H9 (cell line): ENCODE data around the gene AMOTL1. TPM values are rescaled to one million over a fixed set of nuclear protein-coding genes. Genes with fewer than 3 reads are reported as not detected.

Experiments
- DNase-seq: peaks from one replicate; pipeline ENCODE4 v3.0.0-alpha.2; 2017
- H2AFZ ChIP-seq: one replicate; pipeline ENCODE4 v1.6.1; 2013; ENCODE audit warnings: mild to moderate bottlenecking, low read length, control low read depth, moderate library complexity
- H2AK5ac ChIP-seq: 2 replicates; pipeline ENCODE4 v1.6.1; 2013; ENCODE audit warnings: low read length, control low read depth, mixed read lengths; ENCODE audit not compliant: insufficient read length
- H2BK120ac ChIP-seq: one replicate; pipeline ENCODE4 v1.6.1; 2013; ENCODE audit warnings: low read depth, mild to moderate bottlenecking, low read length, control low read depth, inconsistent platforms; ENCODE audit not compliant: poor library complexity, severe bottlenecking
- H2BK12ac ChIP-seq: 2 replicates; pipeline ENCODE4 v1.6.1; 2013; ENCODE audit warnings: low read length, control low read depth, mixed read lengths, low read depth; ENCODE audit not compliant: insufficient read length
- H2BK15ac ChIP-seq: 2 replicates; pipeline ENCODE4 v1.6.1; 2013; ENCODE audit warnings: low read depth, low read length, control low read depth
- H2BK20ac ChIP-seq: one replicate; pipeline ENCODE4 v1.6.1; 2013; ENCODE audit warnings: low read depth, mild to moderate bottlenecking, low read length, control low read depth, inconsistent platforms; ENCODE audit not compliant: poor library complexity, severe bottlenecking
- H2BK5ac ChIP-seq: 2 replicates; pipeline ENCODE4 v1.6.1; 2013; ENCODE audit warnings: low read length, control low read depth, mixed read lengths; ENCODE audit not compliant: insufficient read length
- H3K14ac ChIP-seq: 2 replicates; pipeline ENCODE4 v1.6.1; 2013; ENCODE audit warnings: low read length, control low read depth; ENCODE audit not compliant: insufficient read depth
- H3K18ac ChIP-seq: 2 replicates; pipeline ENCODE4 v1.6.1; 2013; ENCODE audit warnings: low read depth, mild to moderate bottlenecking, mixed read lengths, low read length, control low read depth; ENCODE audit not compliant: insufficient read length
- H3K23ac ChIP-seq: 2 replicates; pipeline ENCODE4 v1.6.1; 2013; ENCODE audit warnings: low read length, control low read depth, mixed read lengths, low read depth; ENCODE audit not compliant: insufficient read length
- H3K23me2 ChIP-seq: 2 replicates; pipeline ENCODE4 v1.6.1; 2013; ENCODE audit warnings: low read depth, mild to moderate bottlenecking, mixed read lengths, low read length, control low read depth; ENCODE audit not compliant: insufficient read length, poor library complexity, severe bottlenecking
- H3K27ac ChIP-seq: 2 replicates; pipeline ENCODE4 v1.5.1; 2013; ENCODE audit warnings: low read length, control low read depth, mixed read lengths, low read depth; ENCODE audit not compliant: insufficient read length
- H3K27me3 ChIP-seq: 2 replicates; pipeline ENCODE4 v1.6.1; 2013; ENCODE audit warnings: low read length, control low read depth, inconsistent platforms; ENCODE audit not compliant: insufficient read depth
- H3K4ac ChIP-seq: 2 replicates; pipeline ENCODE4 v1.6.1; 2013; ENCODE audit warnings: low read depth, mild to moderate bottlenecking, control low read depth, inconsistent platforms, low read length, moderate library complexity
- H3K4me1 ChIP-seq: 2 replicates; pipeline ENCODE4 v1.6.1; 2013; ENCODE audit warnings: low read length, control low read depth, inconsistent platforms; ENCODE audit not compliant: insufficient read depth
- H3K4me2 ChIP-seq: 2 replicates; pipeline ENCODE4 v1.6.1; 2013; ENCODE audit warnings: low read length, control low read depth, mixed read lengths; ENCODE audit not compliant: insufficient read length, insufficient read depth
- H3K56ac ChIP-seq: 2 replicates; pipeline ENCODE4 v1.6.1; 2013; ENCODE audit warnings: low read depth, mild to moderate bottlenecking, mixed read lengths, low read length, control low read depth; ENCODE audit not compliant: insufficient read length
- H3K79me1 ChIP-seq: 2 replicates; pipeline ENCODE4 v1.6.1; 2013; ENCODE audit warnings: low read depth, mild to moderate bottlenecking, moderate library complexity, low read length, control low read depth, inconsistent platforms; ENCODE audit not compliant: insufficient read depth, poor library complexity, severe bottlenecking
- H3K79me2 ChIP-seq: 2 replicates; pipeline ENCODE4 v1.6.1; 2013; ENCODE audit warnings: low read length, control low read depth, inconsistent platforms; ENCODE audit not compliant: insufficient read depth
- H3K9ac ChIP-seq: 2 replicates; pipeline ENCODE4 v1.6.1; 2013; ENCODE audit warnings: low read length, control low read depth, mixed read lengths; ENCODE audit not compliant: insufficient read length; ENCODE audit errors: extremely low read depth
- H3K9me3 ChIP-seq: one replicate; pipeline ENCODE4 v1.6.1; 2013; ENCODE audit warnings: low read depth, low read length, inconsistent platforms; ENCODE audit not compliant: control insufficient read depth
- H3T11ph ChIP-seq: one replicate; pipeline ENCODE4 v1.6.1; 2013; ENCODE audit warnings: mild to moderate bottlenecking, low read length, control low read depth, inconsistent platforms
- H4K20me1 ChIP-seq: one replicate; pipeline ENCODE4 v1.6.1; 2013; ENCODE audit not compliant: control insufficient read depth, insufficient read length, insufficient read depth
- H4K5ac ChIP-seq: 2 replicates; pipeline ENCODE4 v1.6.1; 2013; ENCODE audit warnings: low read depth, mild to moderate bottlenecking, mixed read lengths, low read length, control low read depth; ENCODE audit not compliant: insufficient read length
- H4K8ac ChIP-seq: replicated peaks from 2 replicates; pipeline ENCODE4 v1.6.1; 2013; ENCODE audit warnings: low read length, control low read depth, mixed read lengths, low read depth; ENCODE audit not compliant: insufficient read length
- H4K91ac ChIP-seq: 2 replicates; pipeline ENCODE4 v1.6.1; 2013; ENCODE audit warnings: low read depth, mild to moderate bottlenecking, moderate library complexity, mixed read lengths, low read length, control low read depth; ENCODE audit not compliant: insufficient read length
- H3K27ac Mint-ChIP-seq, 3 experiments: 2 replicates in 2 of 3; 3 replicates in 1 of 3; pipeline ENCODE4 v1.8.0; 2020 to 2021; ENCODE audit warnings: mixed read lengths in 3 of 3, mild to moderate bottlenecking in 1 of 3, moderate library complexity in 1 of 3
- H3K27me3 Mint-ChIP-seq: 2 replicates; pipeline ENCODE4 v1.8.0; 2021; ENCODE audit warnings: low read depth, mild to moderate bottlenecking, moderate library complexity, mixed read lengths
- H3K36me3 Mint-ChIP-seq, 3 experiments: 2 replicates in 2 of 3; 3 replicates in 1 of 3; pipeline ENCODE4 v1.8.0; 2020 to 2021; ENCODE audit warnings: low read depth in 3 of 3, mixed read lengths in 3 of 3; ENCODE audit not compliant: insufficient read depth in 1 of 3
- H3K4me1 Mint-ChIP-seq, 2 experiments: 2 replicates each; pipeline ENCODE4 v1.8.0; 2020; ENCODE audit warnings: mixed read lengths in 2 of 2
- H3K4me3 Mint-ChIP-seq, 2 experiments: 2 replicates in 1 of 2; 3 replicates in 1 of 2; pipeline ENCODE4 v1.8.0; 2020 to 2021; ENCODE audit warnings: mild to moderate bottlenecking in 2 of 2, mixed read lengths in 2 of 2, moderate library complexity in 1 of 2
- H3K9me3 Mint-ChIP-seq, 2 experiments: 2 replicates in 1 of 2; 3 replicates in 1 of 2; pipeline ENCODE4 v1.8.0; 2020; ENCODE audit warnings: mild to moderate bottlenecking in 2 of 2, mixed read lengths in 2 of 2, moderate library complexity in 1 of 2
- CTCF ChIP-seq: fragments of 200-600 bp; sonication (generic); conservative IDR thresholded peaks from 3 replicates; pipeline ENCODE4 v1.8.0; 2021; ENCODE audit warnings: antibody characterized with exemption, mild to moderate bottlenecking
- WGBS: extraction: QIAGEN DNeasy Blood & Tissue Kit; methylation state at CpG from one replicate; pipeline ENCODE4 v1.1.7; 2013; ENCODE audit warnings: missing lambda C conversion rate, low lambda C conversion rate, mixed read lengths; ENCODE audit not compliant: insufficient read length; ENCODE audit errors: extremely low coverage; 5-methylcytosine and 5-hydroxymethylcytosine counted together
- total RNA-seq: library from RNA; stranded (reverse); gene quantifications from 2 replicates; pipeline ENCODE4 v1.2.1, GENCODE V29; 2021

Gene AMOTL1
- total RNA-seq, 1 experiment from 2014 or later: 18.5 TPM

GRCh38 chr11:94825481-94825880 is 57.3 kb downstream of the AMOTL1 start:
- Mint-ChIP-seq H3K4me1 (peaks cover 7 to 8% of the 10 kb centered on the region in 2 experiments), H3K27me3 (no peaks in the 10 kb centered on the region), H3K4me3 (no peak overlapping the region), H3K27ac (no peak overlapping the region; a peak in 2 of 7 replicates), H3K36me3 (peaks cover 39 to 69% (median 58%) of the 10 kb centered on the region in 3 experiments; a peak in 6 of 7 replicates), H3K9me3 (no peaks in the 10 kb centered on the region)
- no CpG with 5 or more reads among the region's 1 CpG for WGBS
- Histone ChIP-seq H2BK120ac (no peak overlapping the region), H3K9ac (no peak overlapping the region), H2BK15ac (no peak overlapping the region), H3K27ac (no peak overlapping the region), H4K91ac (no peak overlapping the region), H3K23me2 (no peaks in the 10 kb centered on the region), H3K4me2 (no peak overlapping the region), H4K8ac (no peak overlapping the region), H3T11ph (no peak overlapping the region), H3K23ac (no peak overlapping the region), H3K18ac (no peak overlapping the region), H3K9me3 (no peaks in the 10 kb centered on the region), H2AFZ (no peak overlapping the region), H3K79me2 (no peaks in the 10 kb centered on the region), H3K79me1 (no peaks in the 10 kb centered on the region), H3K4ac (no peak overlapping the region), H3K14ac (no peak overlapping the region), H3K27me3 (no peaks in the 10 kb centered on the region), H2BK12ac (no peak overlapping the region), H2AK5ac (no peak overlapping the region), H4K5ac (no peak overlapping the region), H3K56ac (no peak overlapping the region), H2BK5ac (no peak overlapping the region), H2BK20ac (no peak overlapping the region), H4K20me1 (no peaks in the 10 kb centered on the region), H3K4me1 (no peaks in the 10 kb centered on the region)
- DNase-seq: no peak
- TF ChIP-seq CTCF: no peak
